Measurements from ENCODE around the gene NOX4.

- TF ChIP-seq CTCF (IDR thresholded peaks at IDR 0.05) (no peak), POLR2A (IDR thresholded peaks at IDR 0.05) (no peak)
Measured at GRCh38 chr11:89489930-89490329, 1.2 kb downstream of the NOX4 start.

All from vagina (tissue), 2 donors.